Measurements from ENCODE around the gene ZNF407.
"Not testable (repeated sequence)": the region's sequence is repeated elsewhere in the genome, so short reads cannot be mapped to it uniquely, and the experiment has no call there.

The ZNF407 gene

DNA sequence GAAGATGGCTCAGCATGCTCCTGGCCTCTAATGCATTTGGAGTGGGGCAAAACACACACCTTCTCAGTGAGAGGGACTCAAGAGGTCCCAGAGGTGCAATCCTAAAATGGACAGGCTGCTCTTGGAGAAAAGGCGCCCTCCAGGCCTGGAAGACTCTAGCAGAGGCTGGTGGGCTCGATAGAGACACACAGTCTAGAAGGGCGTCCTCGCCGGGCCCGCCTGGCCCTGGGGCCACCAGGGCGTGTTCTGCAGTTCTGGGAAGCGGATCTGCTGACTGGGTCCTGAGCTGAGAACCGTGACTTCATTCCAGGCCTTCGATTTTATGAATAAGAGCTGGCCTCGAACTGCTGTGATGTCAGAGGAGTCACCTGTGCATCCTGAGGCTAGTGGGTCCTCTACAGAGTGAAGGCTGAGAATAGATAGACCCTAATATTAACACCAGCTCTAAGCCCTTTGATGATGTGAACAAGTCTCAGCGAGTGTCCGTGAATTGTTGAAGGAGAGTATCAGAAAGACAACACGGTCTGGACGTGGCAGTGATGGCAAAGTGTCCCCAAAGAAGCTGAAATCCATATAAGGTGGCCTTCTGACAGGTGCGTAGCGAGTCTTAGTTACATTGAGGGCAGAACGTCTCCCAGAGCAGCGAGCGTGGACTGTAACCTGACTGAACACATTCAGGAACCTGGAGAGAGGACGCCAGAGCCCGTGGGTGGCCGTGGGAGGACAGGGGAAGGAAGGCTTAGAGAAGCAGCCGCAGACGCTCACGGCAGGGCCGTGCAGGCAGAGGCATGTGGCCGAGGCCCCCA lies 474.4 kb downstream of the ZNF407 start:
- DNase-seq (ENCODE audit: low read depth) = no peak

- no peak for DNase-seq (ENCODE audit: low read depth)
Measured at GRCh38 chr18:75072672-75073371, 475.2 kb downstream of the ZNF407 start.

- no peak for DNase-seq (ENCODE audit: low read depth)
Measured at GRCh38 chr18:75073654-75074053, 476.0 kb downstream of the ZNF407 start.

- no peak for DNase-seq (ENCODE audit: low read depth)
Measured at GRCh38 chr18:75074196-75075015, 476.7 kb downstream of the ZNF407 start.

DNA sequence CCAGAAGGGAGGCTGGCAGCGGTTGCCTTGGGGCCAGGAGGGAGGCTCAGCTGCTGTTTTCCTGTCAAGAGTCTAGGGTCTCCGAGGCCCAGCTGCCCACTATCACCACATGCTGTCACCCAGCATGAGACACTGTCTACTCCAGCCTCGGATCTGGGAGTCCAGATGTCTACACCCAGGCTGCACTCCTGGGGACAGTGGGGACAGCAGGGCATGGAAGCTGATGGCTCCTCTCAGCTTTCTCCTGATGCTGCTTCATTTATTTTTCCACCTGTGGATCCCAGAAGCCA lies 477.3 kb downstream of the ZNF407 start:
- no peak for DNase-seq (ENCODE audit: low read depth)

DNA sequence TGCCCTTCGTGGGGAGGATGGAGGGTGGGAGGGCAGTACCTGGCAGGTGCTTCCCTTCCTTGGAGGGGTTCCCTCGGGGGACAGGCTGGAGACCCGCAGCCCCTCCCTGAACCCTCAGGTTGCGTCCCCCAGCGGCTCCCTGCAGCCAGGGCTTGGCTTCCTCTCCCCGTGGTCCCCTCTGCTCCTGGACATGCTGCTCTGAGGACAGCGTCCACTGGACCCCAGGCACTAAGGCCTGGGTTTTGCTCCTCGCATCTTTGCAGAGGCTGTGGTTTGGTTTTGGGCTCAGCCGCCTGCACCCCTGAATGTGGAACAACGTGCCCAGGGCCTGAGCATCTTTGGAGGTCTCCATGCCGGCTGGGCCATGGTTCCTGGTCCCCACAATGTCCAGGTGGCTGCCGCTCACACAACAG lies 477.8 kb downstream of the ZNF407 start:
- DNase-seq (ENCODE audit: low read depth) = no peak

DNA sequence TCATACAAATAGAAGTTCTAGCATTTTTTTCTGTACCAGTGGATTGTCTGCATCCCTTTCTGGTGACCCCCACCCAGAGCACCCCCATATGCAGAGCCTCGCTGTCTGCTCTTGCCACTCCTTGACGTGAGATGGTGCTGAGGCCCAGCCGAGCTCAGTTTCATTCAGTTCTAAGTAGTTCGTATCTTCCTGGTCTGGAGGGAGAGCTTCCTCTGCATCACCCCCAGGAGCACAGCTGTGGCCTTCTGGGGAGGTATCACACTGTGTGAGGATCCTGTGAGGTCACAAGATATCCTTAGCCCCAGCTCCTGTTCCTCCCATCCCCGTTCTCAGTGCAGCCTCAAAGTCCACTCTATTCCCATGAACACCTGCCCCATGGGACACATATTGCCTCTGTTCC lies 478.6 kb downstream of the ZNF407 start:
- no peak for DNase-seq (ENCODE audit: low read depth)

- DNase-seq (ENCODE audit: low read depth) = no peak
Measured at GRCh38 chr18:75081486-75081885, 483.8 kb downstream of the ZNF407 start.

DNA sequence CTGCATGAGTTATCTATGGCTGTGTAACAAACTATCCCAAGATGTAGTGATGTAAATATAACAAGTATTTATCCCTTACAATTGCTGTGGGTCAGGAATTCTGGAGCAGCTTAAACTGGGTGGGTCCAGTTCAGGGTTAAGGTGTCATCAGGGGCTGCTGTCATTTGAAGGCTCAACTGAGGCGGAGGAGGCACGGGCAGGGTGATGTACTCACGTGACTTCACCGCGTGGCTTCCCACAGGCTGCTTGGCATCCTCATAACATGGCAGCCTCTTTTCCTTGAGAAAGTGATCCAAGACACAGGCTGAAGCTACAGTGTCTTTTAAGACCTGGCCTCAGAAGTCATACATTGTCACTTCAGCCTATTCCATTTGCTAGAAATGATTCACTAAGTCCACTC lies 485.5 kb downstream of the ZNF407 start:
- DNase-seq (ENCODE audit: low read depth) = no peak

DNA sequence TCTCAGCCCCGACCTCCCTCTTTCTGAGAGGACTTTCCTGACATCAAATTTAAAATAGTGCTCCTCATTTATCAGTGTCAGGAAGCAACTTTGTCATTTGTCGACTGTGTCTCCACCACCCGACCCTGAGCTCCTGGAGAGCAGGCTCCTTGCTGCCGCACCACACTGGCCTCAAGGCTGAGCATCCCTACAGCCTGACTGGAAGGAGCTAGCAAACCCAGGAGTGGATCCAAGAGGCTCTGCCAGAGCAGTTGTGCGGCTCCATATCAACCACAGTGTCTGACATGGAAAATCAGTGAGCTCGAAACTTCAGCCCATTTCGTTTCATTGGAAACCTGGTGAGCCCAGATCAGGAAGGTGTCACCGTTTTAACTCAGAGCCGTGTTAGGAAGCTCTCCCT lies 486.1 kb downstream of the ZNF407 start:
- DNase-seq (ENCODE audit: low read depth) = no peak

DNA sequence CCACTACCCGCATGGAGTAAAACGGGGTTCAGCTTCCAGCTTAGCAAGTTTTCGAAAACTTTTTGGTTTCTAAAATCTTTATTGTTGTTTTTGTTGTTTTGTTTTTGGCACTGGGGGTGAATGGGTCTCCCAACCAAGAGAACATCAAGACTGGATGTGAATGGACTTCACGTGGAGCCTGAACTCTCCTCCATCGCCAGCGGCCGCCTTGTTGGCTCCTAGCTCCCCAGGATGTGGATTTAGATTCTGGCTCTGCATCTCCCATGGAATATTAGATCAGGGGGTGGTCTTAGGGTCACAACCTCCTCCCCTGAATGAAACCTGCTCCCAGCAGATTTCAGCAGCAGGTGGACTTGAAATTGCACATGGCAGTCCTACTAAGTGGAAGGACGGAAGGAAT lies 488.0 kb downstream of the ZNF407 start:
- DNase-seq (ENCODE audit: low read depth) = not testable (repeated sequence)

- DNase-seq (ENCODE audit: low read depth) = no peak
Measured at GRCh38 chr18:75086494-75087034, 488.9 kb downstream of the ZNF407 start.

GRCh38 chr18:75087119-75088020 lies 489.7 kb downstream of the ZNF407 start:
- no peak for DNase-seq (ENCODE audit: low read depth)

DNA sequence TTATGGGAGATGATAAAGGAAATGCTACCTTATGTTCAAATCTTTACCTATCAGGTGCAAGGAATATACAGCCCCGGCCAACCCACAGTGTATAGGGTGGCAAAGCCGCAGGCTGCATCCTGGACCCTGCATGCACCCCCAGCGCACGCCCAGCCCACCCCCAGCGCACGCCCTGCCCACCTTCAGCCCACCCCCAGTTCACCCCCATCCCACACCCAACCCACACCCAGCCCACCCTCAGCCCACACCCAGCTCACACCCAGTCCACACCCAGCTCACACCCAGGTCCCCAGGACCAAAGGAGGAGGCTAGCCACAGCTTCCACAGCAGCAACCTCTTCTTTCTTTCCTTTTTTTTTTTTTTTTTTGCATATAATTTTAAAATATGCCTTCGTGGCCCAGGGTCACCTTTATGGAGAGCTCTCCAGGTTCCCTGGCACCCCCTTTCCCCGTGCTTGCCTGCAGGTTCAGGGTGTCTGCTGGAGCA lies 490.4 kb downstream of the ZNF407 start:
- DNase-seq (ENCODE audit: low read depth) = no peak

- no peak for DNase-seq (ENCODE audit: low read depth)
Measured at GRCh38 chr18:75088622-75089211, 491.0 kb downstream of the ZNF407 start.

DNA sequence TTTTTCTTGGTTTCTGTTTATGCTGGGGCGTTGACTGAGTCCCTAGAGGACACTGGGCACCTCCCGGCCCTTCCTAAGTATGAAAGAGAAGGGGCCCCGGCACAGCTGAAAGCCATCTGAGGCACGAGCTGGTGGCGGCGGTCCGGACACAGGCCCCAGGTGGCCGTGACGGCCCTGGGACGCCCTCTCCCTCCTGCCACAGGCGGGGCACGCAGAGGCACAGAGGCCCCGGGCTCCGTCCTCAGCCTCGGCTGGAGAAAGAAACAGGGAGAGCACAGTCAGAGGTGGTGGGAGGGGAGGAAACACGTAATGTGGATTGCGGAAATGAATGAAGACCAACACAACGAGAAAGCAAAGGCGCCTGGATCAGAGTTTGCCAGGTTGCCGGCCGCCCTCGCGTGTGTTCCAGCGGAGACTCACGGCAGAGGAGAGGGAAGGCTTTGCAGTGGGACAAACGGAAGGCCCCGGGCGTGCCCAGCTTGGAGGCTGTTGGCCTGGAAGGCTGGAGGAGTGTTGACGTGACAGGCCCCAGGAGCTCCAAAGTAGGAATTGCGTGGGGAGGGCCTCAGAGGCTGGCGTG lies 492.2 kb downstream of the ZNF407 start:
- no peak for DNase-seq (ENCODE audit: low read depth)

DNA sequence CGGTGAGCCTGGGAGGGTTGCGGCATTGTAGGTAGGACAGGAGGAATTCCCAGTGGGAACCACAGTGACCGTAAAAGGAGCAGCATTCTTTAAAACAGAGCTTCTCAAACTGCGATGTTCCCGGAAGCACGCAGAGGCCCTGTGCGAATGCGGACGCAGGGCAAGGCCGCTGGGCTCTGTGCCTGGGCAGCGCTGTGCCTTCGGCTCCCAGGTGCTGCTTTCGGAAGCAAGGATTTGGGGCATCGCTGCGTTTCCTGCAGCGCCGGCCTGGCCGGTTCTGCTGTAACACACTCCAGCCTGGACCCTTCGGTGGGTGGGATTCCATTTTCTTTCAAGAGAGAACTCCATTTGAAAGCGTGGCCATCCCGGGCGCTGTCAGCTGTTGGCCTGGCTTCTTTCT lies 492.7 kb downstream of the ZNF407 start:
- no peak for DNase-seq (ENCODE audit: low read depth)

DNA sequence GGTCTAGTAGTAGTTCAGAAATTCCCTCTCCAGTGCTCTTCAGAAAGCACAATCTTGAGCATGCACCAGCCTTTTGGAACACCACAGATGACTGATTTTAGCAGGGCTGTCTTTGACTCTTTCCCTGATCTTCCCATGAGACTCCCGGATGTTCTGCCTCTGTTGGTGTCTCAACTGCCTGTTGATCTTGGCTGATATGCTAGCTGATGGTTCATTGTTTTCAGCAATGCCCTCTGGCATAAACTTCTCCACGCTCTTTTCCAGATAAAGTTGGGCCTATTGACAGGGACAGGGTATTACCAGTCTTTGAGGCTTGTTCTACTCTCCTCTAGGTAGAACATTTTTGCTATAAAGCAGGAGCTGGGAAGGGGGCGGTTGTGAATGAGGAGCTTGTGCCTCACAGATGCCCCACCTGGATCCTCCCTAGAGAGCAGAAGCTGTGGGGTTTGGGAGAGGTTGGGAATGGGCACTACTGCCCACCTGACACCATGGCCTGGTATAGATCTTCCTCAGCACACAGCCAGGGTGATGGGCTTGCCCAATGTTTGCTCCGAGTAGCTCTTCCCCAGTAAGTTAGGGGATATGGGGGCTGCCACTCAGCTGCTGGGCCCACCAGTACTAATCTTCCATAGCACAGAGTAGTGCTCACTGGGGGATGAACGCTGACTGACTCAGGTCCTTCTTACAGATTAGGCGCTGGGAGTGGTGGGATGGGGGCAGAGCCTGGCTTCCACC lies 500.0 kb downstream of the ZNF407 start:
- DNase-seq (ENCODE audit: low read depth) = no peak

- DNase-seq (ENCODE audit: low read depth) = no peak
Measured at GRCh38 chr18:75100832-75101630, 503.4 kb downstream of the ZNF407 start.

Data from HS-5 (cell line).